GM18505 (cell line): ENCODE data around the gene RALGAPB.

Experiments
- ATAC-seq: cut with Tn5 transposase; IDR thresholded peaks from one replicate; pipeline ENCODE4 v1.9.1; 2021; ENCODE audit not compliant: unreplicated experiment
- POLR2A ChIP-seq: IDR thresholded peaks from 4 replicates; pipeline ENCODE4 v1.6.1; 2011; ENCODE audit warnings: borderline replicate concordance; ENCODE audit not compliant: insufficient read depth, insufficient read length; ENCODE audit errors: extremely low read depth

RALGAPB gene

GRCh38 chr20:38558596-38559360 is 86.1 kb downstream of the RALGAPB start:
- ATAC-seq, result no peak
- TF ChIP-seq POLR2A, result no peak

GRCh38 chr20:38559764-38560163 is 87.1 kb downstream of the RALGAPB start:
- no peak for ATAC-seq
- TF ChIP-seq POLR2A, result no peak

GRCh38 chr20:38563802-38564431 is 91.3 kb downstream of the RALGAPB start:
- no peak for TF ChIP-seq POLR2A
- no peak for ATAC-seq

- no peak for TF ChIP-seq POLR2A
Measured at GRCh38 chr20:38564680-38565079, 92.0 kb downstream of the RALGAPB start.

GRCh38 chr20:38566036-38566598 is 93.5 kb downstream of the RALGAPB start:
- no peak for TF ChIP-seq POLR2A
- ATAC-seq, result no peak

More at GRCh38 chr20:38564680-38565079, 92.0 kb downstream of the RALGAPB start:
- no peak for ATAC-seq

GRCh38 chr20:38569747-38570525 is 97.3 kb downstream of the RALGAPB start:
- no peak for TF ChIP-seq POLR2A

GRCh38 chr20:38573413-38573812 is 100.8 kb downstream of the RALGAPB start:
- ATAC-seq, result no peak
- no peak for TF ChIP-seq POLR2A

More at GRCh38 chr20:38569747-38570525, 97.3 kb downstream of the RALGAPB start:
- ATAC-seq, result no peak

- TF ChIP-seq POLR2A, result no peak
- no peak for ATAC-seq
Measured at GRCh38 chr20:38579219-38579910, 106.7 kb downstream of the RALGAPB start.

GRCh38 chr20:38579921-38580320 is 107.3 kb downstream of the RALGAPB start:
- no peak for TF ChIP-seq POLR2A
- ATAC-seq, result no peak

GRCh38 chr20:38581013-38581412 is 108.4 kb downstream of the RALGAPB start, which contains the start of gene ADIG:
ADIG (plus strand) TSS chr20:38581197; CDS start chr20:38581251, 54 bp downstream.
- no peak for TF ChIP-seq POLR2A
- ATAC-seq, result no peak

- TF ChIP-seq POLR2A, result no peak
- ATAC-seq, result no peak
Measured at GRCh38 chr20:38581830-38582358, 109.3 kb downstream of the RALGAPB start.

GRCh38 chr20:38583306-38583705 is 110.7 kb downstream of the RALGAPB start:
- ATAC-seq, result no peak
- TF ChIP-seq POLR2A, result no peak
